GM11168 (cell line): ENCODE results near the gene RPL28.

Source experiments
- in situ Hi-C: fragments of 300-500 bp; cut with MboI; formaldehyde crosslinking; loops from one replicate; pipeline ENCODE4 v1.12.0; 2022; ENCODE audit warnings: low sequenced_read_pairs; ENCODE audit not compliant: unreplicated experiment

Gene RPL28

GRCh38 chr19:55352549-55353145, 33.1 kb upstream of the RPL28 start:
- in situ Hi-C loops, result no loop called here

GRCh38 chr19:55353356-55353802, 32.4 kb upstream of the RPL28 start:
- in situ Hi-C loops, result no loop called here

- in situ Hi-C loops, result no loop called here
Observed at GRCh38 chr19:55353803-55354697, 31.7 kb upstream of the RPL28 start.

- in situ Hi-C loops, result no loop called here
Observed at GRCh38 chr19:55354698-55355212, 31.0 kb upstream of the RPL28 start, which contains the start of gene COX6B2. Gene COX6B2 (minus strand): TSS chr19:55354719. CDS start chr19:55354521, 198 bp downstream.

- in situ Hi-C loops, result no loop called here
Observed at GRCh38 chr19:55355213-55355821, 30.4 kb upstream of the RPL28 start.

- in situ Hi-C loops, result no loop called here
Observed at GRCh38 chr19:55358493-55358892, 27.2 kb upstream of the RPL28 start.

GRCh38 chr19:55358943-55359908, 26.5 kb upstream of the RPL28 start:
- in situ Hi-C loops, result no loop called here

- in situ Hi-C loops, result no loop called here
Observed at GRCh38 chr19:55360902-55361301, 24.8 kb upstream of the RPL28 start.

GRCh38 chr19:55362174-55362989, 23.4 kb upstream of the RPL28 start:
- in situ Hi-C loops, result no loop called here

- in situ Hi-C loops, result no loop called here
Observed at GRCh38 chr19:55362990-55363716, 22.6 kb upstream of the RPL28 start, which contains the start of gene GARIN5B. Gene GARIN5B (minus strand): TSS chr19:55363260. CDS start chr19:55363066, 194 bp downstream.

GRCh38 chr19:55365245-55365644, 20.5 kb upstream of the RPL28 start:
- in situ Hi-C loops, result no loop called here

- in situ Hi-C loops, result no loop called here
Observed at GRCh38 chr19:55365964-55366363, 19.8 kb upstream of the RPL28 start.

GRCh38 chr19:55366790-55367189, 18.9 kb upstream of the RPL28 start:
- in situ Hi-C loops, result no loop called here

- in situ Hi-C loops, result no loop called here
Observed at GRCh38 chr19:55368106-55368505, 17.6 kb upstream of the RPL28 start.

GRCh38 chr19:55368701-55369563, 16.8 kb upstream of the RPL28 start:
- in situ Hi-C loops, result no loop called here

- in situ Hi-C loops, result no loop called here
Observed at GRCh38 chr19:55369653-55370304, 16.0 kb upstream of the RPL28 start.
